HL-60 (cell line): Measurements from ENCODE around the gene GANAB.

Source experiments
- GABPA ChIP-seq: IDR thresholded peaks from 2 replicates; pipeline ENCODE4 v1.6.1; 2012; ENCODE audit warnings: low read depth
- TF ChIP-seq, protein P1 (sequence below): IDR thresholded peaks from one replicate; pipeline ENCODE4 v1.5.1; 2011; ENCODE audit warnings: low read length, control low read depth, inconsistent platforms; ENCODE audit not compliant: insufficient read depth

DNA sequence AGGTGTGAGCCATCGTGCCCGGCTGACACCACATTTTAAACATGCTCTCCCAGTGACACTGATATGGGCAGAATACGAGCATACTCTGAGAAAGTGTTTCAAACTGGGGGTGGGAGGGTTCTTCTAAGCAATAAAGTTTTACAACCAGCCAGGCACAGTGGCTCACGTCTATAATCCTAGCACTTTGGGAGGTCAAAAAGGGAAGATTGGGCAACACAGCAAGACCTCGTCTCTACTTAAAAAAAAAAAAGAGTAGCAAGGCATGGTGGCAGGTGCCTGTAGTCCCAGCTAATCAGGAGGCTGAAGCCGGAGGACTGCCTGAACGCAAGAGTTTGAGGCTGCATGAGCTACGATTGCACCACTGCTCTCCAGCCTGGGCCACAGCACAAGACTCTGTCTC lies 2.2 kb downstream of the GANAB start:
- TF ChIP-seq, protein P1, sequence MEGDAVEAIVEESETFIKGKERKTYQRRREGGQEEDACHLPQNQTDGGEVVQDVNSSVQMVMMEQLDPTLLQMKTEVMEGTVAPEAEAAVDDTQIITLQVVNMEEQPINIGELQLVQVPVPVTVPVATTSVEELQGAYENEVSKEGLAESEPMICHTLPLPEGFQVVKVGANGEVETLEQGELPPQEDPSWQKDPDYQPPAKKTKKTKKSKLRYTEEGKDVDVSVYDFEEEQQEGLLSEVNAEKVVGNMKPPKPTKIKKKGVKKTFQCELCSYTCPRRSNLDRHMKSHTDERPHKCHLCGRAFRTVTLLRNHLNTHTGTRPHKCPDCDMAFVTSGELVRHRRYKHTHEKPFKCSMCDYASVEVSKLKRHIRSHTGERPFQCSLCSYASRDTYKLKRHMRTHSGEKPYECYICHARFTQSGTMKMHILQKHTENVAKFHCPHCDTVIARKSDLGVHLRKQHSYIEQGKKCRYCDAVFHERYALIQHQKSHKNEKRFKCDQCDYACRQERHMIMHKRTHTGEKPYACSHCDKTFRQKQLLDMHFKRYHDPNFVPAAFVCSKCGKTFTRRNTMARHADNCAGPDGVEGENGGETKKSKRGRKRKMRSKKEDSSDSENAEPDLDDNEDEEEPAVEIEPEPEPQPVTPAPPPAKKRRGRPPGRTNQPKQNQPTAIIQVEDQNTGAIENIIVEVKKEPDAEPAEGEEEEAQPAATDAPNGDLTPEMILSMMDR, result no peak
- no peak for TF ChIP-seq GABPA
